Hematopoietic multipotent progenitor cell (in vitro differentiated cells): ENCODE results near the gene B3GALNT2. TPM values are rescaled to one million over a fixed set of nuclear protein-coding genes. Genes with fewer than 3 reads are reported as not detected.
"Not testable (repeated sequence)": the region's sequence is repeated elsewhere in the genome, so short reads cannot be mapped to it uniquely, and the experiment has no call there.

Source experiments
- DNase-seq, 3 donors: peaks; one replicate each; pipeline ENCODE4 v3.0.0-alpha.2; 2011 to 2015; ENCODE audit warnings: low read depth in 2 of 3, low spot score in 2 of 3
- total RNA-seq: library from RNA; depleted of rRNA; stranded (reverse); fragments of >200 nt; gene quantifications from one replicate; pipeline ENCODE4 v1.2.3, GENCODE V29; 2012

B3GALNT2 gene
- total RNA-seq, 1 donor = 10.2 TPM

DNA sequence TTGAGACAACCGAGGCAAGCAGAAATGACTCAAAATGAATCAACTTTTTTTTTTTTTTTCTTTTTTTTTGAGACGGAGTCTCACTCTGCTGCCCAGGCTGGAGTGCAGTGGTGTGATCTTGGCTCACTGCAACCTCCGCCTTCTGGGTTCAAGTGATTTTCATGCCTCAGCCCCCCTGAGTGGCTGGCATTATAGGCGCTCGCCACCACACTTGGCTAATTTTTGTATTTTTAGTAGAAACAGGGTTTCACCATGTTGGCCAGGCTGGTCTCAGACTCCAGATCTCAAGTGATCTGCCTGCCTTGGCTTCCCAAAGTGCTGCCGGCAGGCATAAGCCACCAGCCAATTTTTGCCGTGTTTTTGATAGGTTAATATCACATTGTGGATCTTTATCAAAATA is 46.4 kb downstream of the B3GALNT2 start:
- DNase-seq = not testable (repeated sequence)

DNA sequence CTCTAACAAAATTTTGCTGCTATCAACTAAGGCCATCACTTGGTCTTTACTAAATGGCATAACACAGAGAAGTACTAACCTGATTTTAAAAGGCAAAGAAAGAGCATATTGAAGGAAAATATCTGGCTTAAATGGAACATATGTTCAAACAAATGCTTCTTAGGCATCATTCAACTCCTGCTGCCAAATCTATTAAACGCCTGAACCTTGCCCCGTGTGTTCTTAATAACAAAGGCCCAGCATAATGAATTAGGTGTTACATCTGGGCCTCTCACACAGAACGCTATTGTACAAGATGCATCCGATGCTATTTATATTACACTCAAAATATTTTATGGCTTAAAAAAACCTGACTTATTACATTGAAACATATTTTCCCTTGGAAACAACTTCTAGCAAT is 48.4 kb downstream of the B3GALNT2 start:
- DNase-seq = no peak

DNA sequence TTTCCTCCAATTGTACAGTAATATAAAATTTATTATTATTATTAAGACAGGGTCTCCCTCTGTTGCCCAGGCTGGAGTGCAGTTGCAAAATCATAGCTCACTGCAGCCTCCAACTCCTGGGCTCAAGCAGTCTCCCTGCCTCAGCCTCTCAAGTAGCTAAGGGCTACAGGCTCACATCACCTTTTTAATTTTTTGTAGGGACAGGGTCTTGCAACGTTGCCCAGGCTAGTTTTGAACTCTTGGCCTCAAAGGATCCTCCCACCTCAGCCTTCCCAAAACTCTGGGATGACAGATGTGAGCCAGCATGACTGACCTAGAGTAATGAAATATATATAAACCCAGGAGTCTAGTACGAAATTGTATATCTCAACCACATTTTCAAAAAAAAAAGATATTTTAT is 49.2 kb downstream of the B3GALNT2 start:
- no peak for DNase-seq

DNA sequence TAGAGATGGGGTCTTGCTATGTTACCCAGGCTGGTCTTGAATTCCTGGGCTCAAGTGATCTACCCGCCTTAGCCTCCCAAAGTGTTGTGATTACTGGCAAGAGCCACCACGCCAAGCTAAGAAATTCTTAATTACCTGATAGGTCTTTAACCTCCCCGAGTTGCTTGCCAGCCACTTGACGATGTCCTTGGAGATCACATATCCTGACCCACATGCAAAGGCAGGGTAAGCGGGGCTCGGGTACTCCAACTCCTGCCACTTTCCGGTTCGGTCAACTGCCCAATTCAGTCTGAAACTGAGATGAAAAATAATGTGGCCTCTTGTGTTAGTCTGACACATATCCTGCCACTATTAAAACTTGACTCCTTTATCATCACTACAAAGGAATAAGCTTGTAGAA is 50.2 kb downstream of the B3GALNT2 start:
- no peak for DNase-seq

DNA sequence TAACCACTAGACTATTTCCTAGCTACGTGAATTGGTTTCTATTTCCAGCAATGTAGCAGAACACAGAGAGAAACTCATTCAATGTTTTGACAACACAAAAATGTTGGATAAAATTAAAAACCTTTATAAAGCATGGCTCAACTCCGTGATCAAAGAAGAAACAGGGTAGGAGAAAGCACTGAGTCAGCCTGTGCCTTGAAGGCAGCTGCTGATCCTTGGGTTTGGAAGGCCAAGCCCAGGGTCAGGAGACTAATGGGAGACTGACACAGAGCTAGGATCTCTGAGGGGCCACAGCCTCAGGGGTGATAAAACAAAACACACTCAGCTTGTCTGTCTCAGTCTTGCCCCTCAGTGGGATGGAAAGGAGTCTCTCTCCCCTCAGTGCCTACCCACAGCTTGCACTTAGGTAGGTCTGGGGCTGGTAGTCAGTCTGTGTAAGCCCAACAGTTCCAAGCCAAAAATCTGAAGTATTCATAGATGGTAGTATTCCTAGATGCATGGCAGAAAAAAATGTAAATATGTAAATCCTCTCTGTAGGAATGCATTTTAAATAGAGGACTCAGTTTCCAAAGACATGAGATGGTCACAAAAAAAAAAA is 53.3 kb downstream of the B3GALNT2 start:
- no peak for DNase-seq

DNA sequence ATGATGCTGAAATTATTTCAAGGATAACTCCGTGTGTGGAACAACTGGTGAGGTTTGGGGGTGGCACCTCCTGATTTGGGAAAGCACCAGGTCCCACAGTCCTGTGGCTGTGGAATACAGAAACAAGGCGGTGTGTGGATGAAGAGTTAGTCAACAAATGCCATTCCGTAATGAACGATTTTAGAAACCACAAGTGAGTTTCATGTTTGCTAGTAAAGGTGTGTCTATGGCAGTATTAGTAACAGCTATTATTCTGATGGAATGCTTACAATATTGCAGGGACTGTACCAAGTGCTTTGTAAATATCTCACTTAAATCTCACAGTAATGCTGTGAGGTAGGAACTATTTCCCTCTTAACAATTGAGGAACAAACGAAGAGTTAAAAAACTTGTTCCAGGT is 53.8 kb downstream of the B3GALNT2 start:
- DNase-seq = no peak

DNA sequence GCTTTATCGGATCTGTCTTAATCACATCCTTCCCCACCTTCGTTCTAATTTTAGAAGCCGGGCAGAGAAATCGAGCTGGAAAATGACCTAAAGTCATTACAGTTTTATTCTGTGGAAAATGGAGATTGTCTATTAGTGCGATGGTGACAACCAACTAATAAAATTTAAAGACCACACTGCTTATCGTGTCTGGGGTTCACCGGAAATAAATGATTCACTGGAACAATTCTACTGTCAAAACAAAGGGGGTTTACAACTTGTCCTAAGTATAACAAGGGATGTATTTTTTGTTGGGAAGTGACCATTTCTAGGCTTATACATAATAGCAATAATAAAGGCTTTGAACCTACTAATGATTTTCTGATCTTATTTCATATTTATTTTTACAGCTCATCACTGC is 55.6 kb downstream of the B3GALNT2 start:
- DNase-seq = no peak

DNA sequence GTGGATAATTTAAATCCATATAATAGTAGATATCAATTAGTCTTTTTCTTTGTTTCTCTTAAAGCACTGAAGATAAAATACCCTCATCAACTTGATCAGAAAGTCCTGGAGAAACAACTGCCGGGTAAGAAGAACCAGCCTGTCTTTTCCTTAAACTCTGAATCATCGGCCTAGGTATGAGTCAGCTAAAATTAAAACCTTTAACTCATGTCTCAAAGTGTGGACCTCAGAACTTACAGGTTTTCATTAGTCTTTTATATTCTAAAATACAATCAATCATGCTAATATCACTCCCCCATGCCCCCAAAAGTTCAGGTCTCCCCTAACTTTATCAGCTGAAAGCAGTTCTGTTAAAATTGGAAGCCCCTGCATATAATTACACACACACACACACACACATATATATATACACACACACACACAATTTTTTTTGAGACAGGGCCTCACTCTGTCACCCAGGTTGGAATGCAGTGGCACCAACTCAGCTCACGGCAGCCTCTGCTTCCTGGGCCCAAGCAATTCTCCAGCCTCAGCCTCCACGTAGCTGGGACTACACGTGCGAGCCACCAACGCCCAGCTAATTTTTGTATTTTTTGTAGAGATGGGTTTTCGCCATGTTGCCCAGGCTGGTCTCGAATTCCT is 61.3 kb downstream of the B3GALNT2 start:
- DNase-seq = peak in 2 of 3 donors; percentile 29 to 43

DNA sequence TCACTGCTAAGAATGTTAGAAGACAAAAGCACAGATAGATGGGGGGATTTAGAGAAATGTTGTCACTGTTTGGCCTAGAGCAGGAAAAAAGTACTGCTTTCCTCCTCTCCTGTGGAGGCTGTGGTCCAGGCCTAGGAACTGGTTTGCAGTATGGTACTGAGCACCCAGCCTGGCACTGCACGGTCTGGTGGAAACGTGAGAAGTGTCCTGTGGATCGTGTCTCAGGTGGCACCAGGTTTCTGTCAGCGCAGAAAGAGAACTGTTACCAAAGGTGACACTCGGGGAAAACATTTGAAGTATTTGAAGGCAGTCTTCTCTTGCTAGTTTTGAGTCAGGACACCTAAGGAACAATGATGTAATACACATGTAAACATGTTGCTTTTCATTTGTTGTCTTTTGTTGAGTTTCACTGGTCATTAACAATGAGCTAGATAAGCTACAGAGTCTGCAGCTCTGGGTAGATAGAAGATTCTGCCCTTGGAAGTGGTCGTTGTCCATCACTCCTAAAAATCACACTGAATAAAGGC is 63.0 kb downstream of the B3GALNT2 start:
- no peak for DNase-seq

DNA sequence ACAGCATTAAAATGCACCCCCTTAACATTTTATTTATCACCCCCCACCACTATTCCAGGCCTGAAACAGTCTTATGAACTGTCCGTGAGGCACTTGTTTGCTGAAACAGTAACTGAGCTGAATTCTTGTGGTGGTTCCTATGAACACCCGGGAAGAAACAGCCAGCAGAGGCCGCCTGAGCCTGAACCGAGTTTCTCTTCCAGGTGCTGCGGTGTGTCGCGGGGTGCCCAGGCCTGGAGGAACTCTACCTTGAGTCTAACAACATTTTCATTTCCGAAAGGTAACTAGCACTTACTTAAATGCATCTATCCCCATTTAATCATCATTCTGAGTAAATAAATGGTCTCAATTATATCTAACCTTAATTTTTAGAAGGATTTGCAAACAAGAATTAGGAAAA is 70.3 kb downstream of the B3GALNT2 start:
- DNase-seq = no peak

DNA sequence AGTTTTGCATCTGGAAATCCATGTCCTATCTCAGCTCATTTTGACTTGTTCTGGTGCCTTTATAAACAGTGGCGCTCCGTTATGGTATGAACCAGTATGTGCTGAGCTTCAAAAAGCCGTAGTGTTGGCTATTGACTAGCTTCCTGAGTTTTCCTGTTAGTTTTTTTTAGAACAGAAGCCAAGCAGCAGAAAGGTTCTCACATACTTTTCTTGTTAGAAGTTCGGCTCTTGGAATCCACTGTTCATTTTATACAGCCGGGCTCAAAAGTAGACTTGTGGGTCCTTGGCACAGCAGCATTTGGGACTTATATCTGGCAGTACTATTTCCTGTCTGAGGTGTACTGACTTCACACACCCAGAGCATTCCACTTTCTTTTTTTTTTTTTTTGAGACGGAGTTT is 73.3 kb downstream of the B3GALNT2 start:
- DNase-seq = no peak

DNA sequence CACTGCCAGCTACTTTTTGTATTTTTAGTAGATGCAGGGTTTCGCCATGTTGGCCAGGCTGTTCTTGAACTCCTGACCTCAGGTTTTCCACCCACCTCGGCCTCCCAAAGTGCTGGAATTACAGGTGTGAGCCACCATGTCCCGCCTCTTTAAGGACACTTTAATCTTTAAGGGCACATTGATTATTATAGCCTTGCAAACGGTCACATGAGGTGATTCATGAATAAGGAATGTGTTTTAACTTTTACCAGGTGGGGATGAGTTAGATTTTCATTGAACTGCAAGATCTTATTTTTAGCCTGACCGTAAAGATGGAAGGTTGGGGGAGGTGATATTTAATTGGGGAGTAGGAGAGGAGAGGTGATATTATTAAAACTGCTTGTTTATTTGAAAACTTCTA is 75.1 kb downstream of the B3GALNT2 start:
- no peak for DNase-seq

DNA sequence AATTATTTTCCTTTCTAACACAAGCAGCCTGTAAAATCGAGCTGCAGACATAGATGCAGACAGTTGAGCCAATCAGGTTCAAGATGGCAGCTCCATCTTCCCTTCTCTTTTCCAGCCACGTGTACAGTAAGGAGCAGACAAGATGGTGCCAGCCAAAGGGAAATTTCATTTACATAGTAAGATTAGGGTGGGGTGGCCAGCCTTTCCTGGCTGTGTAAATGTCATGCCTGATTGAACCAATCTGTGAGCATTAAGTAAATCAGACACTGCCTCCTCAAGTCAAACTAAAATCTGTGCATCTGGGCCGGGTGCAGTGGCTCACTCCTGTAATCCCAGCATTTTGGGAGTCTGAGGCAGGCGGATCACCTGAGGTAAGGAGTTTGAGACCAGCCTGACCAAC is 76.8 kb downstream of the B3GALNT2 start:
- DNase-seq = no peak

DNA sequence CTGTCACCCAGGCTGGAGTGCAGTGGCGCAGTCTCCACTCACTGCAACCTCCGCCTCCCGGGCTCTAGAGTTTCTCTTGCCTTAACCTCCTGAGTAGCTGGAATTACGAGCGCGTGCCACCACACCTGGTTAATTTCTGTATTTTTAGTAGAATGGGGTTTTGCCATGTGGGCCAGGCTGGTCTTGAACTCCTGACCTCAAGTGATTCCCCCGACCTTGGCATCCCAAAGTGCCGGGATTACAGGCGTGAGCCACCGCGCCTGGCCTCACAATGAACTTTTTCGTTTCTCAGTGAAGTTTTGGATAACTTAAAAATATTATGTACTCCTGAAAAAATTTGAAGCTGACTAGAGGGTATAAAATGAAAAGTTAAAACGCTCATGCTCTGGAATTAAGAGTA is 77.6 kb downstream of the B3GALNT2 start:
- no peak for DNase-seq

DNA sequence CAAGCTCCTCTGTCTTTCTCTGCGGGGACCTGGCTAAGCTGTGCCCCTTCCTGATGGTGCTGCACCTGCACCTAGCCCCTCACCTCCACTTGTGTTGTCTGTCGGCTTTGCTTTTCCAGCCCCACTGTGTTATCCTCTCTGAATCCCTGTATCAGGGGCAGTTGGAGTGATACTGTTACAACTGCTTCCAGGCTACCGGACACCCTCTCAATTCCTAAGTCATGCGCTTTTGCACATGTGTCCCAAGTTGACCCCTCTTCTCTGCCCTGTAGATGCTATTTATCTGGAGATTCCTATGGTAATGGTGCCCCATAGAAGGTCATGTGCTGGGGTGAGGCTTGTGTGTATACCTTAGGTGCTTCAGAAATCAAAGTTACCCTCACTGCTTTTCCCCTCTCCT is 78.1 kb downstream of the B3GALNT2 start:
- no peak for DNase-seq

DNA sequence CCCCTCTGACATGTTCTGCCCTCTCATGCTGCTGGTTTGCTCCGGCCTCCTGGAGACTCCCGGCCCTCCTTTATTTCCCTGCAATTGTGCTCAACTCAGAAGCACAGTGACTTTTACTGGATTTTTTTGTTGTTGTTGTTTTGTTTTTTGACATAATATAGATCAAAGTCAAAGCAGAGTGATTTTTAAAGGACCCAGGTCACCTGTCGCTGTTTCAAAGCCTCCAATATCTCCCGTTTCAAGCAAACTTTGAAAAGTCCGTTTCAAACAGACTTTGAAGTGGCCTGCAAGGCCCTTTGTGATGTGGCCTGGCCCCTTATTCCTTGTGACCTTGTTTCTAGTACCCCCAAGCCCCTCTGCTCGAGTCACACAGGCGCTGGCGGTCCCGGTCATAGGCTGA is 78.9 kb downstream of the B3GALNT2 start:
- no peak for DNase-seq

DNA sequence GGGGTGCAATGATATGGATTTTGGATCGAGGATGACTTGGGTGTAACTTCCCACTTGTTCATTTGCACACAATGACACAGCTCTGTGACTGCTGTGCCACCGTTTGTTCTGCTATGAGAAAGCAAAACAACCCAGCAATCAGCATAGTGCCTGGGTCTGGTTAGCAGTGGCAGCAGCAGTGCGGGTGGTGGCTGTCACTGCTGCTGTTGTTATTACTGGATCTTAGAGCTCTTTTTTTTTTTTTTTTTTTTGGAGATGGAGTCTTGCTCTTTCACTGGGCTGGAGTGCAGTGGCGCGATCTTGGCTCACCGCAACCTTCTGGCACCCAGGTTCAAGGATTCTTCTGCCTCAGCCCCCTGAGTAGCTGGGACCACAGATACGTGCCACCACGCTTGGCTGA is 80.2 kb downstream of the B3GALNT2 start:
- peak in 2 of 3 donors; percentile 28 to 61 for DNase-seq

DNA sequence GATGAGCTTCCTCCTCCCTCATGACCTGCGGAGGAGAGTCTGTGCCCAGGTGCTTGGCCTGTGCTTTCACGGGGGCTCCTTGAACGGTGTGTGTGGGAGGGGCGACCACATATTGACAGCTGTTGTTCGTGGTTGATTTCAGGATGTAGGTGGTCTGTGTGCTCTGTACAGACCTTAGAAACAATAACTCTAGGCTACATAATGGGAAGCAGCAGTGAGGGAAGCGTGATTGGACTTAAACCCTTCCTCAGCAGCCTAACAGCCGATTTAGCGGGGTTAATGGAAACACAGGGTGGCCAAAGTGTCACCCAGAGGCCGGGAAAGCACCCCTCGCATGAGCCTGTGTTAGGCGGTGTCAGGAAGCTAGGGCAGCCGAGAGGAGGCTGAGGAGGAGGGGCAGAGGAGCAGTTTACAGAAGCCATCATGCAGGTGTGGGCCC is 81.0 kb downstream of the B3GALNT2 start:
- DNase-seq = peak in 2 of 3 donors; percentile 21 to 40

DNA sequence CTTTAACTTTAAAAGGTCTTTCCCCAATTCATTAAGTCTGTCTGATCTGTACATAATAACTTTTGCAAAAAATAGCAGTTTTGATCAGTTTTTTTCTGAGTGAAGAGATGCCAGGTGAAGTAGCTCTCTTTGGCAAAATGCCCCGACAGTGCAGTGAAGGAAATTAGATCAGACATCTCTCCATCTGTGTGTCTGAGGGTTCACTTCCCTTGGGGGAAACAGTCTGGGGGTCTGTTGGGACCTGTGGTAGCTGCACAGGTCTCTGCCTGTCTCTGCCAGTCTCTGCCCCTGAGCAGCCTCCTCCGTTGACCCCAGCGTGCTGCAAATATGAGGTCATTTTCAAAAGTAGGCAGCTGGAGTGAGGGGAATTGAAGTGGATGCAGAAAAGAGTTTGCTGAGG is 82.5 kb downstream of the B3GALNT2 start:
- peak in 2 of 3 donors; percentile 22 to 64 for DNase-seq

DNA sequence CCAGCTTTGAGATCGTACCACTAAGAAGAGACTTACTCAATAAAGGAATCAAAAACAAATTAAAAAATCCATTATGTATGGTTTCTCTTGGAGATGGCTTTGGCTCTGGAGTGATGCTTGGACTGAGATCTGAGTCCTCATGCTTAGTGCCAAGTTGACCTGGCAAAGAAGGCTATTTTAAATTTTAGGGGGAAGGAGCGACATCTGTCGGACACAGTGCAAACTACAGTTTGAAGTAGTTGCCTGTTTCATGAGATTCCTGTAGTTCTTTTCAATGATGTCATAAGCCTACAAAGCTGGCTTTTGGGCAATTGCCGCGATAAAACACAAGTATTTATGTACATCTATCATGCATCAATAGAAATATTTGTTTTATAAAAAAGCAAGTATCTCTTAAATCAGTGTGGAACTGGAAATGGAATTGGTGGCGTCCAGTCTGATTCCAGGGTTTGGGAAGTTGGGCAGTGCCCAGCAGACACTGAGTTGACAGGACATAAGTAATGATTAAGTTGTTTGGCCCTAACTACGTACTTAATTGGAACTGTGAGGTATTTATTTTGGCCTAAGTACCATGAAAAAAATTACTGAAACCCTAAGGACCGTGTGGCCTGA is 87.1 kb downstream of the B3GALNT2 start:
- DNase-seq = peak; percentile 47 to 80 (median 61)

DNA sequence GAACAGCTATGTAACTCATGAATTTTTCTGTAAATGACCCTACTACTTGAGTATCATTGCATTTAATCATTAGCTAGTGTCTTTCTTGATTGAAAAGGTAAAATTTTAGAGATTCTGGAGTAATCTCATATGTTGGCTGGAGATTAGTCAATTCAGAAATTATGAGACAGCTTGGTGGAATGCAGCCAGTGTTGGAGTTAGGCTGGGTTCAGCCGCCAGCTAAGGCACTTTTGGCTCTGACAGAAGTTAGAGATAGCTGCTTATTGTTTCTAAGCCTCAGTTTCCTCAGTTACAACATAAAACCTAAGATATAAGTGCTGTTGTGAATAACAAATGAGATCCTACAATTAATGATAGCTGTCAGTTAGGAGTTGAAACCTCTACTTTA is 87.6 kb downstream of the B3GALNT2 start:
- DNase-seq = no peak
